ENCODE measurements around the gene AANAT.
A peak's percentile ranks its signal among the peaks of the same experiment; 100 is the strongest.

Gene AANAT

GRCh38 chr17:76500074-76500746, 32.8 kb downstream of the AANAT start:
- peak overlapping the region; percentile 89 for H3K4me3 ChIP-seq (ENCODE audit: low read length)
- TF ChIP-seq CTCF (IDR thresholded peaks at IDR 0.05; ENCODE audit: insufficient read depth, low read depth, low read length, missing control alignments) = no peak
- DNase-seq (ENCODE audit: low read depth) = peak; percentile 34

- no peak for DNase-seq (ENCODE audit: low read depth)
- TF ChIP-seq CTCF (IDR thresholded peaks at IDR 0.05; ENCODE audit: insufficient read depth, low read depth, low read length, missing control alignments) = no peak
- peak overlapping the region; percentile 89 for H3K4me3 ChIP-seq (ENCODE audit: low read length)
Measured at GRCh38 chr17:76500747-76501017, 33.3 kb downstream of the AANAT start.

- peak; percentile 90 for DNase-seq (ENCODE audit: low read depth)
- TF ChIP-seq CTCF (IDR thresholded peaks at IDR 0.05; ENCODE audit: insufficient read depth, low read depth, low read length, missing control alignments) = no peak
- H3K4me3 ChIP-seq (ENCODE audit: low read length) = peak within 1 kb of the TSS; percentile 89
Measured at GRCh38 chr17:76501018-76501826, 33.8 kb downstream of the AANAT start, which contains the start of gene RHBDF2. Gene RHBDF2, minus strand, starts transcription at chr17:76501423. Its CDS starts 19,899 bp downstream, at chr17:76481524.

- no peak for TF ChIP-seq CTCF (IDR thresholded peaks at IDR 0.05; ENCODE audit: insufficient read depth, low read depth, low read length, missing control alignments)
- no peak for DNase-seq (ENCODE audit: low read depth)
- no peak overlapping the region for H3K4me3 ChIP-seq (ENCODE audit: low read length)
Measured at GRCh38 chr17:76501827-76502307, 34.5 kb downstream of the AANAT start.

- DNase-seq (ENCODE audit: low read depth) = no peak
- TF ChIP-seq CTCF (IDR thresholded peaks at IDR 0.05; ENCODE audit: insufficient read depth, low read depth, low read length, missing control alignments) = no peak
- no peak overlapping the region for H3K4me3 ChIP-seq (ENCODE audit: low read length)
Measured at GRCh38 chr17:76502341-76503211, 35.2 kb downstream of the AANAT start.

GRCh38 chr17:76504117-76504516, 36.7 kb downstream of the AANAT start:
- TF ChIP-seq CTCF (IDR thresholded peaks at IDR 0.05; ENCODE audit: insufficient read depth, low read depth, low read length, missing control alignments) = no peak
- H3K4me3 ChIP-seq (ENCODE audit: low read length) = no peak overlapping the region
- DNase-seq (ENCODE audit: low read depth) = no peak

Measured in epithelial cell of esophagus (primary cell).